NOMO-1 treated with dmso at 0.1 percent for 144 hours (cell line): ENCODE data around the gene ZNHIT3.

Source experiments
- DNase-seq: peaks from one replicate; lab custom pipeline; 2025; ENCODE audit not compliant: unreplicated experiment; lab: John Stamatoyannopoulos, UW

Gene ZNHIT3

DNA sequence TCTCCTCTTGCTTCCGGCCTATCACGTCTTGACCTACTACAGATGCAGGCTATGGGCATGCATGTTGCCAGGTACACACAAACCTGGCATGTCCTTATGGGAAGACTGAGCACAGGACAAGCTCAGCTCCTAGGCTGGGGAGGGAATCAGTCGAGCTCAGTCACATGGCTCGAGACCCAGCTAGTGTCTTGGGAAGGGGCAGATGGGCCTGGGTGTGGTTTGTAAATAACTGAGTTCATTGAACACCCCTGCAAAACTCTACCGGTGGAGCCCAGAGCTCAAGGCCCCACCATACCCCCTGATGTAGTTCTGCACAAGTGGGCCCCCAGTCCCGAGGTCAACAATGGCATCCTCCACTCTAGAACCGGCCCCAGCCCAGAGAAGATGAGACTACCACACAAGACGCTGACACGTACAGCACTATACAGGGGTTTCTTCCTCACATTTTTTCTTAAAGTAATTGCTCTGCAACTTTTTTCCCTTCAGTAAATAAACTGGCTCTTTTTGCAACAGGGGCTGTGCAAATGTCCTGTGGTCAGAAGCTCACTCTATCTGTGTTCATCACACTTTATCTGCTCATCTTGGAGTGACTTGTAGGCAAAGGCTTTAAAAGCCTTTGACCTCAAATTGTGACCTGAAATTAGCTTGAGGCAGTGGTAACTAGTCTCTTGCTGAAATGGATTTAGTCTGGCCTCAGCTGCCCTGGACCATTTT, 22.9 kb downstream of the ZNHIT3 start:
- no peak for DNase-seq

DNA sequence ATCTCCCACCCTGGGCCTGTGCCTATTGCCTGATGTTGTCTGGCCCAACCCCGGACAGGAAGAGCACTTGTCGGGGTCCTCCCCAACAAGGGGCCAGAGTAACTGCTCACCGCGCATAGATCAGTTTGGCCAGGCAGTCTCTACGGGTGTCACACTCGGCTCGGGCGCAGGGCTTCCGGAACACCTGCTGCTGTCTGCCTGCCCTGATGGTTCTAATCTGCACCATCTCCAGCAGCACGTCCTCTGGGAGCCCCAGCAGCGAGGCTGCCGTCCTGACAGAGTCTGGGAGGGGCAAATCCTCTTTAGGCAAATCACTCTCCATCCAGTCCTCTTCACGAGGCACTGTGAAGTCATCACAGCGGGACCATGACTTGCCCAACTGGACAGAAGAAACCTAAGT, 24.2 kb downstream of the ZNHIT3 start:
- no peak for DNase-seq

DNA sequence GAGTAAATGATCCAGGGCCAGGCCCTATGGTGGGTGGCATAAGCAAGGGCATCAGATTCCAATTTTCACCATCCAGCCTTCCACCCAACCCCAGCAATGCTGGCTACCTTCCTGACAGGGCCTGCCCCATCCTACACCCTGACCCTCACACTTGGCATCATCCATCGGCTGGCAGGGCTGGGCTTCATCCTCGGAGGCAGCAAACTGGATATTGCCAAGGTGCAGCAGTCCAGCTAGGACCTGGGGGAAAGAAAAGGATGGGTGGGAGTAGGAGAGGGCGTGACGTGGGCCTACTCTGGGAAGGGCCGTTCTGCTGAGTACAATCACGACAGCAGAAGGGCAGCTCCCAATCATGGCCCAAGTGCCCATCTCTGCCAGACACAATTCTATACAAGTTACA, 24.7 kb downstream of the ZNHIT3 start:
- DNase-seq = no peak

DNA sequence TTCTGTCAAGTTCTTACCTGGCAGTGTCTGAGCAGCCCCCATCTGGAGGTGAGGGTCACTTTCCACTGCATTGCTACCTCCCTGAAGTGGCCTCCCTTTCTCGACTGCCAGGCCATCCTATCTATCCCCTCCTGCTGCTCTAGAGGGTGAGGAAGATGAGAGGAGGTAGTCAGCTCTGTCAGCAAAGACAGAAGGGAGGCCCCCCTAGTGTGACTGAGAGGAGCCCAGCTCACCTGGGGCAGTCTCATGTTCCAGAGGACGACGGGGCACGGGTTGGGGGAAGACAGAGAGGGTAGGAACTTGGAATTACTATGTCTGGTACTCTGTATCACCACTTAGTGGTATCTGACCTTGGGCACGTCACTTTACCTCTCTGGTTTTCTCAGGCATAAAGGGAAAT, 26.2 kb downstream of the ZNHIT3 start:
- DNase-seq = no peak

DNA sequence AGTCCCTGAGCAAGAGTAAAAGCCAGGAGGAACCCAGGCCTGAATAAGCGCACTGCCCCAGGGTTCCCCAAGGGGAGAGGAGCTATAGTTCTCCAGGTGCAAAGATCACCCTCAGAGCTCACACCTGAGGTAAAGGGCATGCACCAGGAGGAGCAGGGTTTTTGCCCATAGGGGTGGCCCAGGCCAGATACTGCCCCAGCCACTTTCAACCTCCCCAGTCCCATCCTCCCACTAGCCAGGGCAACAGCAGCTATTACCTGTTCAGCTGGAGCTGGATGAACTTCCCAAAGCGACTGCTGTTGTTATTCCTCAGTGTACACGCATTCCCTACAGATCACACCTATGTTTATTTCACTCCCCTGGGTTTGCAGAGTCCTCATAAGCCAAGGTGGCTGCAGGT, 28.4 kb downstream of the ZNHIT3 start:
- DNase-seq = no peak

- DNase-seq = no peak
Observed at GRCh38 chr17:36515837-36516236, 29.4 kb downstream of the ZNHIT3 start.

- no peak for DNase-seq
Observed at GRCh38 chr17:36523113-36523512, 36.6 kb downstream of the ZNHIT3 start.

DNA sequence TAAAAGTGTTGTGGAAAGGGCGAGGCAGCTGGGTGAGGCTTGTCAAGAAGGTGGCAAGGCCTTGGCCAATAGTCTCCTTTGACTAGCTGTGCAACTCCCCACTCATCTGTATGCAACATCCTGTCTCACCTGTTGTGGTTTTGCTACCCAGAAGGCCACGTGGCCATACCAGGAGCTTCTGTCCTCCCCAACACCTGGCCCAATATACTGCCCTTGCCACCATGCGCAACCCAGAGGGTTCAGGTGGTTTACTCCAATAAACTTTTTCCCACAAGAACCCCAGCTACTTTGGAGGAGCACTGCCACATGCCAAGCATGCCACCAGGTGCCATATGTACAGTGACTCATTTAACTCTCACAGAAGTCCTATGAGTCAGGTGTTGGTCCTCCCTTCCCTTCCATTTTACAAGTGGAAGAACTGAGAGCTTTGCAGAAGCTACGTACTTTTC, 38.0 kb downstream of the ZNHIT3 start:
- DNase-seq = no peak

- DNase-seq = no peak
Observed at GRCh38 chr17:36525113-36525512, 38.6 kb downstream of the ZNHIT3 start.

GRCh38 chr17:36525888-36526287, 39.4 kb downstream of the ZNHIT3 start:
- DNase-seq = no peak

GRCh38 chr17:36527621-36528250, 41.3 kb downstream of the ZNHIT3 start:
- no peak for DNase-seq

- no peak for DNase-seq
Observed at GRCh38 chr17:36529121-36529520, 42.6 kb downstream of the ZNHIT3 start.

GRCh38 chr17:36532435-36532975, 46.0 kb downstream of the ZNHIT3 start:
- DNase-seq = no peak

DNA sequence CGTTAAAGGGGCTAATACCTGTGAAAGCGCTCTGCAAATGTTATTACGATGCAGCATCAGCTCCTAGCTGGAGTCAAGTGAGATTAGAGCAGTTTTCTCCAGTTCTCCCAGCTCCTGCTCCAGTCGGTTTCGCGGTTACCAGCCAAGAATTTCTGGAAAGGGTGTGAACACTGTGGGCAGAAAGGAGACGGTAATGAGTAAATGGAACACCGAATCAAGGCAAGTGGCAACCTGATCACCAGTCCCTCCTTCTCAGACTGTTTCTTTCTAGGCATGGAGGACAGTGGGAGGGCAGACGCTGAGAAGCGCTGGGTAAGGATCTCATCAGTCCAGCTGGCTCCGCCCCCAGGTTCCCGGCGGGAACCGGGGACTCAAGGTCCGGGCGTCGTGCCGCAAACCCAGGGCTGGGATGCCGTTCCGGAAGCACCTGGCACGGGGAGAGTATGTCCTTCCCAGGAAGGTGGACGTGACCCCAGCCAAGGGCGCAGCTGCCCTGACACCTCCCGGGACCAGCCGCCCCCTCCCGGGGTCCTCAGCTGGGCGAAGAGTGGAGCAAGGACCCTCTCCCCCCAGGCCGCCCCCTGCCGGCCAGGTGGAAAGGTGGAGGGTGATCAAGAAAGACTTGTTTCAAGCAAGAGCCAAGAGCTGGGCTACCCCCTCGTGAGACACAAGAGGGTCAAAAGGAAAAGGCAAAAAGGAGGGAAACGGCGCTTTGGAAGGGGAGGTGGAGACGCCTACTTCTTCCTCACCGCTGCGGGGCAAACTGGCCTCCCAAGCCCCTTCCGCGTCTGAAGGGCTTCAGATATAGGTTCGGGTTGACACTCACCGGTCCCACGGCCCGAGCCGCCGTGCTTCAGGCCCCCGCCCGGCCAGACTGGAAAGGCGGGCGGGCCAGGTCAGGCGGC, 47.7 kb downstream of the ZNHIT3 start:
- DNase-seq = peak; percentile 72

GRCh38 chr17:36534840-36535668, 48.6 kb downstream of the ZNHIT3 start, which contains the start of the genes MYO19 and PIGW:
Gene MYO19 (minus strand): TSS chr17:36534868. CDS start chr17:36532538, 2,330 bp downstream.
Gene PIGW (plus strand): TSS chr17:36534987. CDS start chr17:36537102, 2,115 bp downstream.
- DNase-seq = peak; percentile 88

DNA sequence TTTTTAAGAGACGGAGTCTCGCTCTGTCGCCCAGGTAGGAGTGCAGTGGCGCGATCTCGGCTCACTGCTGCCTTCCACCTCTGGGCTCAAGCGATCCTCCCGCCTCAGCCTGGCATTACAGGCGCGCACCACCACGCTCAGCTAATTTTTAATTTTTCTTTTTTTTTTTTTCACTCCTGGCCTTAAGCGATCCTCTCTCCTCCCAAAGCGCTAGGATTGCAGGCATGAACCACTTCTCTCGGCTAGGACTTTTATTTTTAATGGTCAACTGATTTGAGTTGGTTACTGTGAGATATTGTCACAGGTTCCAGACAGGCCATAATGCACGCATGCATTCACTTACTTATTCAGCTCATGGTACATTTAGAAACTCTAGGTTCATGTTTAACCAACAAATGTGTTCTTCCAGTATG, 49.2 kb downstream of the ZNHIT3 start:
- DNase-seq = no peak

DNA sequence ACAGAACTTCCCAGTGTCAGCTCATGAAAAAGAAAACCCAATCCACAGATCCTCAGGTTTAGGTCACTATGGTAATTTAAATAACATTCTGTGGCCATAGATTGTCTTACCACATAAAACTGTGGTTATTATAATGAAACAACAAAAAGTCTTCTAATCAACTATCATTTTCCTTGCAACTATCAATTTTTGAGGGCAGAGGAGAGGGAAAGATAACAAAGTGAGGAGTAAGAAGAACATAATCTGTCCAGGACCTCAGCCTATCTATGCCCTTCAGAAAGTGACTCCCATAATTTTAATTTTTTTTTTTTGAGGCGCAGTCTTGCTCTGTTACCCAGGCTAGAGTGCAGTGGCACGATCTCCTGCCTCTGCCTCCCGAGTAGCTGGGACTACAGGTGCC, 54.2 kb downstream of the ZNHIT3 start:
- no peak for DNase-seq

GRCh38 chr17:36542755-36543154, 56.3 kb downstream of the ZNHIT3 start:
- no peak for DNase-seq

- peak; percentile 52 for DNase-seq
Observed at GRCh38 chr17:36544044-36544306, 57.5 kb downstream of the ZNHIT3 start.

DNA sequence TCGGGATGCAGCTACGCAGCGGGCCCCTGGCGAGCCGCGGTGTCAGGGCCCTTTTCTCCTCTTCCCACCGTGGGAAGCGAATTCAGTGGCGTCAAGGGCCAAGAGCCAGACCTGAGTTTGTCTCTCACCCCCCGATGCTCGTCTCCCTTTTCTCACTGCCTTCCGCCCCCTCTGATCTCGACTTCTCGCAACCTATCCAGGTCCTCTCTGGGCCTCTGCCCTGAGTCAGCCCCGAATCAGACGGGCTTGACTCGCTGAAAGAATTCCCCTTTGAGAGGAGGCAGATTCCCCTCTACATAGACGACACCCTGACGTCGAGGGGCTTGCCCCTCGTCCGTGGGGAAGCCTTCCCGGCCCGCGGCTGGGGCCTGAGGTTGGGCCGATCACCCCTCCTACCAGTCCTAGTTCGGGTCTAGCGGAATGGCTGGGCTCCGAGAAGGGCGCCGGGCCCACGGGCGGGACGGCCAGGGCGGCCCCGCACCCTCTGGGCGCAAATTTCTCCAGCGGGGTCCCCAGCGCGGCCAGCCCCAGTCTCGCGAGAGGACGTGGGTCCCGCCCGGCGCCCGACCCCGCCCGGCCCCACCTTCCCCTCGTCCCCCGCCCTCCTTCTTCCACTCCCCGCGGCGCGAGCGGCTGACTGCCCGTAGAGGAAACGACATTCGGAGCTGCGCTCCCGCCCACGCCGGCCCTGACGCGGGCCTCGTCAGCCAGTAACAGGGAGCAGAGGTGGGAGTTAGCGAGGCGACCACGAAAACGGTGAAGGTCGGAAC, 58.0 kb downstream of the ZNHIT3 start, which contains the start of gene GGNBP2:
TSS of gene GGNBP2 (plus strand) at position 613 of the 770 bp plus-strand sequence. CDS start 806 bp downstream, outside the sequence.
- DNase-seq = peak; percentile 85
